Measurements from ENCODE around the gene PWP2. TPM values are rescaled to one million over a fixed set of nuclear protein-coding genes. Genes with fewer than 3 reads are reported as not detected.
A peak's percentile ranks its signal among the peaks of the same experiment; 100 is the strongest.

The PWP2 gene
- total and polyA plus RNA-seq, 2 donors (not counting 1 experiment from before 2014, with no cell fraction given): 3.6 to 13.5 TPM

GRCh38 chr21:44059710-44060109 lies 47.5 kb upstream of the PWP2 start:
- no peak overlapping the region for H3K4me3 Mint-ChIP-seq
- Histone ChIP-seq H3K4me1 (ENCODE audit: control insufficient read depth in 2 of 2, insufficient read depth in 2 of 2, low read length in 2 of 2) (peaks cover 0 to under 1% of the 10 kb centered on the region in 2 donors), H2AFZ (ENCODE audit: insufficient read depth, low read depth, low read length, poor library complexity, severe bottlenecking) (no peak overlapping the region), H4K20me1 (ENCODE audit: control insufficient read depth, insufficient read depth, low read length, poor library complexity, severe bottlenecking) (peaks cover 30% of the 10 kb centered on the region), H3K36me3 (replicated peaks in 1 of 2; ENCODE audit: control extremely low read depth in 1 of 2, control insufficient read depth in 1 of 2, extremely low read depth in 1 of 2, insufficient read depth in 2 of 2, low read length in 1 of 2) (peaks cover 8 to 63% of the 10 kb centered on the region in 2 experiments), H3K27ac (ENCODE audit: low read length in 2 of 2) (no peak overlapping the region), H3K4me3 (ENCODE audit: control extremely low read depth in 1 of 5, extremely low read depth in 1 of 5, insufficient read depth in 1 of 5, low read depth in 2 of 5, low read length in 4 of 5) (no peak overlapping the region), H3K4me2 (replicated peaks; ENCODE audit: low read depth, low read length, poor library complexity, severe bottlenecking) (no peak overlapping the region), H3K79me2 (ENCODE audit: control insufficient read depth, insufficient read depth, low read length) (peaks cover 40% of the 10 kb centered on the region), H3K9me3 (ENCODE audit: control extremely low read depth in 1 of 3, control insufficient read depth in 2 of 3, insufficient read depth in 1 of 3, low read length in 2 of 3) (no peaks in the 10 kb centered on the region), H3K9ac (ENCODE audit: low read length) (no peak overlapping the region), H3K27me3 (replicated peaks in 1 of 4; ENCODE audit: control extremely low read depth in 1 of 4, control insufficient read depth in 3 of 4, insufficient read depth in 4 of 4, low read length in 3 of 4) (no peaks in the 10 kb centered on the region)
- no peaks in the 10 kb centered on the region for H3K9me3 Mint-ChIP-seq (ENCODE audit: insufficient read depth)
- H3K27me3 Mint-ChIP-seq: no peaks in the 10 kb centered on the region
- 96% methylated on average over 4 of the region's 4 CpGs for WGBS (ENCODE audit: insufficient coverage)
- H3K4me1 Mint-ChIP-seq: peaks cover 2% of the 10 kb centered on the region
- TF ChIP-seq CTCF (IDR thresholded peaks at IDR 0.05) (no peak), EZH2 (IDR thresholded peaks at IDR 0.05; ENCODE audit: borderline replicate concordance, insufficient read depth, low read depth, low read length, poor library complexity, severe bottlenecking) (no peak)
- H3K27ac Mint-ChIP-seq: peak overlapping the region; percentile 32
- ATAC-seq (ENCODE audit: low read depth) (no peak), DNase-seq (no peak)
- ChIA-PET CTCF (no interaction called here), POLR2A (interaction anchor here (0.6 kb wide), 1 partner anchor 255 kb away, joined by 4 read pairs; no protein-coding TSS in a partner anchor)
- intact Hi-C loops (cut with micrococcal nuclease): no loop called here

- CTCF ChIA-PET: no interaction called here
- Mint-ChIP-seq H3K4me3 (no peak overlapping the region), H3K27ac (no peak overlapping the region), H3K9me3 (ENCODE audit: insufficient read depth) (no peaks in the 10 kb centered on the region), H3K27me3 (no peaks in the 10 kb centered on the region), H3K4me1 (peaks cover 13% of the 10 kb centered on the region)
- ATAC-seq (ENCODE audit: low read depth): no peak
- Histone ChIP-seq H3K9ac (ENCODE audit: low read length) (no peak overlapping the region), H3K4me3 (ENCODE audit: control extremely low read depth in 1 of 5, extremely low read depth in 1 of 5, insufficient read depth in 1 of 5, low read depth in 2 of 5, low read length in 4 of 5) (no peak overlapping the region), H3K4me2 (replicated peaks; ENCODE audit: low read depth, low read length, poor library complexity, severe bottlenecking) (no peak overlapping the region), H2AFZ (ENCODE audit: insufficient read depth, low read depth, low read length, poor library complexity, severe bottlenecking) (no peak overlapping the region), H3K4me1 (ENCODE audit: control insufficient read depth in 2 of 2, insufficient read depth in 2 of 2, low read length in 2 of 2) (peaks cover 0 to 13% of the 10 kb centered on the region in 2 donors), H3K9me3 (ENCODE audit: control extremely low read depth in 1 of 3, control insufficient read depth in 2 of 3, insufficient read depth in 1 of 3, low read length in 2 of 3) (no peaks in the 10 kb centered on the region), H3K79me2 (ENCODE audit: control insufficient read depth, insufficient read depth, low read length) (peaks cover 52% of the 10 kb centered on the region), H3K27ac (ENCODE audit: low read length in 2 of 2) (no peak overlapping the region), H3K27me3 (replicated peaks in 1 of 4; ENCODE audit: control extremely low read depth in 1 of 4, control insufficient read depth in 3 of 4, insufficient read depth in 4 of 4, low read length in 3 of 4) (no peaks in the 10 kb centered on the region), H4K20me1 (ENCODE audit: control insufficient read depth, insufficient read depth, low read length, poor library complexity, severe bottlenecking) (peaks cover 22% of the 10 kb centered on the region), H3K36me3 (replicated peaks in 1 of 2; ENCODE audit: control extremely low read depth in 1 of 2, control insufficient read depth in 1 of 2, extremely low read depth in 1 of 2, insufficient read depth in 2 of 2, low read length in 1 of 2) (peaks cover 7 to 68% of the 10 kb centered on the region in 2 experiments)
- DNase-seq: no peak
- POLR2A ChIA-PET: no interaction called here
- 97% methylated on average over 6 of the region's 7 CpGs for WGBS (ENCODE audit: insufficient coverage)
- no peak for TF ChIP-seq CTCF (IDR thresholded peaks at IDR 0.05)
- no peak for TF ChIP-seq EZH2 (IDR thresholded peaks at IDR 0.05; ENCODE audit: borderline replicate concordance, insufficient read depth, low read depth, low read length, poor library complexity, severe bottlenecking)
- intact Hi-C loops (cut with micrococcal nuclease): no loop called here
Measured at GRCh38 chr21:44062380-44062779, 44.8 kb upstream of the PWP2 start.

All from B cell (primary cell).